Neural progenitor cell (in vitro differentiated cells): ENCODE data around the gene ADORA2A. TPM values are rescaled to one million over a fixed set of nuclear protein-coding genes. Genes with fewer than 3 reads are reported as not detected.

ENCODE experiments used
- DNase-seq: peaks from one replicate; pipeline ENCODE4 v3.0.0-alpha.2; 2016; ENCODE audit warnings: low spot score
- H2AFZ ChIP-seq: fragments of 200-600 bp; sonication (generic); replicated peaks from 2 replicates; pipeline ENCODE4 v1.6.1; 2016; ENCODE audit warnings: antibody characterized with exemption
- H3F3A ChIP-seq: fragments of 200-600 bp; sonication (generic); 2 replicates; pipeline ENCODE4 v1.6.1; 2016; ENCODE audit warnings: antibody characterized with exemption, low read depth
- H3K27ac ChIP-seq: fragments of 200-600 bp; sonication (generic); 2 replicates; pipeline ENCODE4 v1.5.1; 2016; ENCODE audit warnings: mild to moderate bottlenecking
- H3K27me3 ChIP-seq: fragments of 200-600 bp; sonication (generic); 2 replicates; pipeline ENCODE4 v1.6.1; 2016; ENCODE audit warnings: mild to moderate bottlenecking, moderate library complexity
- H3K36me3 ChIP-seq: fragments of 200-600 bp; sonication (generic); 2 replicates; pipeline ENCODE4 v1.5.1; 2016
- H3K4me1 ChIP-seq: fragments of 200-600 bp; sonication (generic); 2 replicates; pipeline ENCODE4 v1.6.1; 2016; ENCODE audit warnings: mixed run types
- H3K4me2 ChIP-seq: fragments of 200-600 bp; sonication (generic); 2 replicates; pipeline ENCODE4 v1.6.1; 2016
- H3K4me3 ChIP-seq: fragments of 200-600 bp; sonication (generic); 2 replicates; pipeline ENCODE4 v1.5.1; 2016
- H3K79me2 ChIP-seq: fragments of 200-600 bp; sonication (generic); 2 replicates; pipeline ENCODE4 v1.6.1; 2016; ENCODE audit warnings: low read depth
- H3K9ac ChIP-seq: fragments of 200-600 bp; sonication (generic); 2 replicates; pipeline ENCODE4 v1.6.1; 2016
- H3K9me3 ChIP-seq: fragments of 200-600 bp; sonication (generic); 2 replicates; pipeline ENCODE4 v1.5.1; 2016; ENCODE audit warnings: low read depth
- H4K20me1 ChIP-seq: fragments of 200-600 bp; sonication (generic); 2 replicates; pipeline ENCODE4 v1.6.1; 2016; ENCODE audit warnings: low read depth
- H3K27ac Mint-ChIP-seq: 3 replicates; pipeline ENCODE4 v1.8.0; 2021; ENCODE audit warnings: mixed read lengths
- H3K27me3 Mint-ChIP-seq: 2 replicates; pipeline ENCODE4 v1.8.0; 2022; ENCODE audit warnings: low read depth, mild to moderate bottlenecking, inconsistent platforms, moderate library complexity, mixed read lengths; ENCODE audit not compliant: insufficient read depth
- H3K36me3 Mint-ChIP-seq: 3 replicates; pipeline ENCODE4 v1.8.0; 2021; ENCODE audit warnings: mixed read lengths
- H3K4me1 Mint-ChIP-seq: 3 replicates; pipeline ENCODE4 v1.8.0; 2021; ENCODE audit warnings: mixed read lengths
- H3K4me3 Mint-ChIP-seq: 3 replicates; pipeline ENCODE4 v1.8.0; 2021; ENCODE audit warnings: mild to moderate bottlenecking, moderate library complexity, mixed read lengths
- H3K9me3 Mint-ChIP-seq: 3 replicates; pipeline ENCODE4 v1.8.0; 2020; ENCODE audit warnings: mixed read lengths
- EZH2 ChIP-seq: fragments of 200-600 bp; sonication (generic); IDR thresholded peaks from 2 replicates; pipeline ENCODE4 v1.6.1; 2017; ENCODE audit warnings: antibody characterized with exemption, mild to moderate bottlenecking, moderate library complexity
- EZH2phosphoT487 ChIP-seq: fragments of 200-600 bp; sonication (generic); IDR thresholded peaks from 2 replicates; pipeline ENCODE4 v1.6.1; 2017; ENCODE audit warnings: antibody characterized with exemption
- total RNA-seq: library from RNA; depleted of rRNA; stranded (reverse); fragments of >200 nt; gene quantifications from 2 replicates; pipeline ENCODE4 v1.2.3, GENCODE V29; 2015; ENCODE audit warnings: low replicate concordance
- TF ChIP-seq, protein P1 (sequence below): fragments of 200-600 bp; sonication (generic); IDR thresholded peaks from 2 replicates; pipeline ENCODE4 v1.5.1; 2017; ENCODE audit warnings: antibody characterized with exemption, mild to moderate bottlenecking

The ADORA2A gene
- total RNA-seq, 1 donor from 2014 or later = 0.51 TPM

DNA sequence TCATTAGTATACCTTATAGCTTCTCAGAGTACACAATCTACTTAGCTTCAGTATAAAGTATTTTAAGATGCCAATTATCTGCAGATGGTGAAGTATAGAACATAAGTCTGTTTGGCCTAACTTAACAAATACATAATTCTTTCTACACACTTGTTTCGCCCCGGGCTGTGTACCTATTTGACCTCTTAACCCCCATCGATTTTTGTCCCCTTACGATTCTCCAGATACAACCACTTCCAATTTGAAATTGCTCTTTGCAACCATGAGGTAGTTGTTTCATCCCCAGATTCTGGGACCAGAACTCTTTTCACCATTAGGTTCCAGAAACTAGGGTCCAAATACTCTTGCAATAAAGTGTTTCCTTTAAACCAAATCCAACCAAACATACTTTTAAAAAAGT is 57.8 kb downstream of the ADORA2A start:
- no peak overlapping the region for H3K27ac ChIP-seq
- H3K9ac ChIP-seq = no peak overlapping the region
- no peak for DNase-seq
- Mint-ChIP-seq H3K4me1 (peaks cover 4% of the 10 kb centered on the region), H3K4me3 (no peak overlapping the region), H3K36me3 (no peaks in the 10 kb centered on the region), H3K27me3 (peaks cover 3% of the 10 kb centered on the region), H3K9me3 (no peaks in the 10 kb centered on the region), H3K27ac (no peak overlapping the region)
- no peak overlapping the region for H2AFZ ChIP-seq
- TF ChIP-seq EZH2 = no peak
- TF ChIP-seq, protein P1, sequence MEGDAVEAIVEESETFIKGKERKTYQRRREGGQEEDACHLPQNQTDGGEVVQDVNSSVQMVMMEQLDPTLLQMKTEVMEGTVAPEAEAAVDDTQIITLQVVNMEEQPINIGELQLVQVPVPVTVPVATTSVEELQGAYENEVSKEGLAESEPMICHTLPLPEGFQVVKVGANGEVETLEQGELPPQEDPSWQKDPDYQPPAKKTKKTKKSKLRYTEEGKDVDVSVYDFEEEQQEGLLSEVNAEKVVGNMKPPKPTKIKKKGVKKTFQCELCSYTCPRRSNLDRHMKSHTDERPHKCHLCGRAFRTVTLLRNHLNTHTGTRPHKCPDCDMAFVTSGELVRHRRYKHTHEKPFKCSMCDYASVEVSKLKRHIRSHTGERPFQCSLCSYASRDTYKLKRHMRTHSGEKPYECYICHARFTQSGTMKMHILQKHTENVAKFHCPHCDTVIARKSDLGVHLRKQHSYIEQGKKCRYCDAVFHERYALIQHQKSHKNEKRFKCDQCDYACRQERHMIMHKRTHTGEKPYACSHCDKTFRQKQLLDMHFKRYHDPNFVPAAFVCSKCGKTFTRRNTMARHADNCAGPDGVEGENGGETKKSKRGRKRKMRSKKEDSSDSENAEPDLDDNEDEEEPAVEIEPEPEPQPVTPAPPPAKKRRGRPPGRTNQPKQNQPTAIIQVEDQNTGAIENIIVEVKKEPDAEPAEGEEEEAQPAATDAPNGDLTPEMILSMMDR = no peak
- TF ChIP-seq EZH2phosphoT487 = no peak
- no peaks in the 10 kb centered on the region for H3K36me3 ChIP-seq
- H3K9me3 ChIP-seq = no peaks in the 10 kb centered on the region
- H3K4me2 ChIP-seq = no peak overlapping the region
- no peaks in the 10 kb centered on the region for H4K20me1 ChIP-seq
- no peaks in the 10 kb centered on the region for H3K27me3 ChIP-seq
- H3K79me2 ChIP-seq = no peaks in the 10 kb centered on the region
- no peaks in the 10 kb centered on the region for H3F3A ChIP-seq
- no peak overlapping the region for H3K4me3 ChIP-seq
- no peaks in the 10 kb centered on the region for H3K4me1 ChIP-seq

DNA sequence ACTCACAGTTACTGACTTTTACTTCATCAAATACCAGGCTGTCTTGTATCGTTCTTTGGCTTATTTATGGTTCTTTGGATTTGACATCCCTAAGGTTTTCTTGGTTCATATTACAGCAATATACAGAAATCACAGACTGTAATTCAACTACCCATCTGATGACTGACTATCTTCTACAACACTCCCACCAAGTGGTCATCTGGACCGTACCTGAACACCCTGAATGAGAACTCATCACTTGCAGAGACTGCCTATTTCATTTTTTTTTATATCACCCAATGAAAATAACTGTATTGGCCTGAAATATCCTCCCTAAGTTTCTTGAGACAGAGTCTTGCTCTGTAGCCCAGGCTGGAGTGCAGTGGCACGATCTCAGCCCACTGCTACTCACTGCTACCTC is 58.2 kb downstream of the ADORA2A start:
- no peaks in the 10 kb centered on the region for H3K36me3 ChIP-seq
- H3F3A ChIP-seq = no peaks in the 10 kb centered on the region
- H3K9ac ChIP-seq = no peak overlapping the region
- Mint-ChIP-seq H3K9me3 (no peaks in the 10 kb centered on the region), H3K4me3 (no peak overlapping the region), H3K27ac (no peak overlapping the region), H3K36me3 (no peaks in the 10 kb centered on the region), H3K27me3 (peaks cover 3% of the 10 kb centered on the region), H3K4me1 (peaks cover 4% of the 10 kb centered on the region)
- no peak overlapping the region for H3K4me3 ChIP-seq
- TF ChIP-seq EZH2 = no peak
- TF ChIP-seq, protein P1 = peak; percentile 19
- no peak overlapping the region for H3K27ac ChIP-seq
- H4K20me1 ChIP-seq = no peaks in the 10 kb centered on the region
- H3K4me2 ChIP-seq = no peak overlapping the region
- H3K9me3 ChIP-seq = no peaks in the 10 kb centered on the region
- no peaks in the 10 kb centered on the region for H3K79me2 ChIP-seq
- no peak overlapping the region for H2AFZ ChIP-seq
- no peak for DNase-seq
- no peaks in the 10 kb centered on the region for H3K4me1 ChIP-seq
- no peaks in the 10 kb centered on the region for H3K27me3 ChIP-seq

DNA sequence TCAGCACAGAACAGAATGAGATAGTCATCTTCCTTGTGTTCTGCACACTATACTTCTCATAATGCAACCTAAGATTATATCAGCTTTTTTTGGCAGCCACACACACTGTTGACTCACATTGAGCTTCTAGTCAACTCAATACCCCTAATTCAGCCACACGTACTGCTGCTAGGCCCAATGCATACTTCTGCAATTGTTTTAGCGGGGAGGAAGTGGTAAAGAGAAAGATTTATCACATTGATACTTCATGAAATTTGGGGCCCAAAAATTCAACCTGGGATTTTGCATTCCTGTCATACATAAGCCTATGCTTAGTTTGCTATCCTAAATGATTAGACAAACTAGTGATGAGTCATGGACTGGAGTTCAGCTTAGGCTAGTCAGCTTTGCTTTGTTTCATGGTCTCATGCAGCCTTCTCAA is 59.1 kb downstream of the ADORA2A start:
- Mint-ChIP-seq H3K9me3 (no peaks in the 10 kb centered on the region), H3K4me1 (peaks cover 4% of the 10 kb centered on the region), H3K36me3 (no peaks in the 10 kb centered on the region), H3K27me3 (peaks cover 3% of the 10 kb centered on the region), H3K4me3 (no peak overlapping the region), H3K27ac (no peak overlapping the region)
- Histone ChIP-seq H3K9ac (no peak overlapping the region), H3K27ac (no peak overlapping the region), H3K36me3 (no peaks in the 10 kb centered on the region), H3F3A (no peaks in the 10 kb centered on the region), H3K4me3 (no peak overlapping the region), H2AFZ (no peak overlapping the region), H4K20me1 (no peaks in the 10 kb centered on the region), H3K27me3 (peaks cover 6% of the 10 kb centered on the region), H3K4me1 (no peaks in the 10 kb centered on the region), H3K9me3 (no peaks in the 10 kb centered on the region), H3K4me2 (no peak overlapping the region), H3K79me2 (no peaks in the 10 kb centered on the region)
- no peak for TF ChIP-seq EZH2
- no peak for TF ChIP-seq EZH2phosphoT487
- TF ChIP-seq, protein P1 = no peak
- DNase-seq = no peak
